ENCODE results near the gene LDHAL6B.

Gene LDHAL6B

GRCh38 chr15:59178151-59178695 is 28.4 kb upstream of the LDHAL6B start:
- no peak for DNase-seq

GRCh38 chr15:59179717-59180116 is 26.9 kb upstream of the LDHAL6B start:
- no peak for DNase-seq

GRCh38 chr15:59180945-59181600 is 25.6 kb upstream of the LDHAL6B start:
- DNase-seq = peak; percentile 72

- DNase-seq = no peak
These were observed 20.9 kb upstream of the LDHAL6B start for GRCh38 chr15:59185725-59186124.

- DNase-seq = no peak
These were observed 20.1 kb upstream of the LDHAL6B start for GRCh38 chr15:59186501-59186900.

- no peak for DNase-seq
These were observed 17.4 kb upstream of the LDHAL6B start for GRCh38 chr15:59189241-59189640.

GRCh38 chr15:59190291-59190690 is 16.4 kb upstream of the LDHAL6B start:
- no peak for DNase-seq

GRCh38 chr15:59191855-59192237 is 14.8 kb upstream of the LDHAL6B start:
- peak; percentile 96 for DNase-seq

GRCh38 chr15:59194639-59195325 is 11.9 kb upstream of the LDHAL6B start:
- no peak for DNase-seq

- DNase-seq = no peak
These were observed 10.2 kb upstream of the LDHAL6B start for GRCh38 chr15:59196416-59196815.

GRCh38 chr15:59197454-59197853 is 9.2 kb upstream of the LDHAL6B start:
- DNase-seq = no peak

- peak; percentile 86 for DNase-seq
These were observed 6.8 kb upstream of the LDHAL6B start for GRCh38 chr15:59199626-59200465.

GRCh38 chr15:59200560-59200959 is 6.1 kb upstream of the LDHAL6B start:
- peak; percentile 51 for DNase-seq

- DNase-seq = no peak
These were observed 3.6 kb upstream of the LDHAL6B start for GRCh38 chr15:59203008-59203407.

- no peak for DNase-seq
These were observed 3.0 kb upstream of the LDHAL6B start for GRCh38 chr15:59203657-59204056.

- no peak for DNase-seq
These were observed 612 bp upstream of the LDHAL6B start for GRCh38 chr15:59205839-59206622.

GRCh38 chr15:59208613-59209249 is 2.1 kb downstream of the LDHAL6B start:
- no peak for DNase-seq

GRCh38 chr15:59210186-59210585 is 3.5 kb downstream of the LDHAL6B start:
- DNase-seq = no peak

GRCh38 chr15:59216911-59217310 is 10.3 kb downstream of the LDHAL6B start:
- no peak for DNase-seq

- no peak for DNase-seq
These were observed 11.3 kb downstream of the LDHAL6B start for GRCh38 chr15:59217876-59218498.

GRCh38 chr15:59218710-59219109 is 12.1 kb downstream of the LDHAL6B start:
- no peak for DNase-seq
